GM12875 (cell line): ENCODE measurements around the gene NEDD1.

Source experiments
- H3K4me3 ChIP-seq: one replicate; pipeline ENCODE4 v1.5.1; 2011; ENCODE audit warnings: low read depth, low read length, control low read depth
- TF ChIP-seq, protein P1 (sequence below): IDR thresholded peaks from 2 replicates; pipeline ENCODE4 v1.5.1; 2011; ENCODE audit warnings: low read depth, mild to moderate bottlenecking, control low read depth, inconsistent platforms, low read length, moderate library complexity, borderline replicate concordance; ENCODE audit not compliant: insufficient read depth

NEDD1 gene, protein sequence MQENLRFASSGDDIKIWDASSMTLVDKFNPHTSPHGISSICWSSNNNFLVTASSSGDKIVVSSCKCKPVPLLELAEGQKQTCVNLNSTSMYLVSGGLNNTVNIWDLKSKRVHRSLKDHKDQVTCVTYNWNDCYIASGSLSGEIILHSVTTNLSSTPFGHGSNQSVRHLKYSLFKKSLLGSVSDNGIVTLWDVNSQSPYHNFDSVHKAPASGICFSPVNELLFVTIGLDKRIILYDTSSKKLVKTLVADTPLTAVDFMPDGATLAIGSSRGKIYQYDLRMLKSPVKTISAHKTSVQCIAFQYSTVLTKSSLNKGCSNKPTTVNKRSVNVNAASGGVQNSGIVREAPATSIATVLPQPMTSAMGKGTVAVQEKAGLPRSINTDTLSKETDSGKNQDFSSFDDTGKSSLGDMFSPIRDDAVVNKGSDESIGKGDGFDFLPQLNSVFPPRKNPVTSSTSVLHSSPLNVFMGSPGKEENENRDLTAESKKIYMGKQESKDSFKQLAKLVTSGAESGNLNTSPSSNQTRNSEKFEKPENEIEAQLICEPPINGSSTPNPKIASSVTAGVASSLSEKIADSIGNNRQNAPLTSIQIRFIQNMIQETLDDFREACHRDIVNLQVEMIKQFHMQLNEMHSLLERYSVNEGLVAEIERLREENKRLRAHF

GRCh38 chr12:96906849-96907670 lies at the start of gene NEDD1:
TSS of gene NEDD1 (plus strand) at chr12:96907257. CDS start at chr12:96909760, 2,503 bp downstream.
- H3K4me3 ChIP-seq = peak within 1 kb of the TSS; percentile 94
- TF ChIP-seq, protein P1, sequence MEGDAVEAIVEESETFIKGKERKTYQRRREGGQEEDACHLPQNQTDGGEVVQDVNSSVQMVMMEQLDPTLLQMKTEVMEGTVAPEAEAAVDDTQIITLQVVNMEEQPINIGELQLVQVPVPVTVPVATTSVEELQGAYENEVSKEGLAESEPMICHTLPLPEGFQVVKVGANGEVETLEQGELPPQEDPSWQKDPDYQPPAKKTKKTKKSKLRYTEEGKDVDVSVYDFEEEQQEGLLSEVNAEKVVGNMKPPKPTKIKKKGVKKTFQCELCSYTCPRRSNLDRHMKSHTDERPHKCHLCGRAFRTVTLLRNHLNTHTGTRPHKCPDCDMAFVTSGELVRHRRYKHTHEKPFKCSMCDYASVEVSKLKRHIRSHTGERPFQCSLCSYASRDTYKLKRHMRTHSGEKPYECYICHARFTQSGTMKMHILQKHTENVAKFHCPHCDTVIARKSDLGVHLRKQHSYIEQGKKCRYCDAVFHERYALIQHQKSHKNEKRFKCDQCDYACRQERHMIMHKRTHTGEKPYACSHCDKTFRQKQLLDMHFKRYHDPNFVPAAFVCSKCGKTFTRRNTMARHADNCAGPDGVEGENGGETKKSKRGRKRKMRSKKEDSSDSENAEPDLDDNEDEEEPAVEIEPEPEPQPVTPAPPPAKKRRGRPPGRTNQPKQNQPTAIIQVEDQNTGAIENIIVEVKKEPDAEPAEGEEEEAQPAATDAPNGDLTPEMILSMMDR = no peak

DNA sequence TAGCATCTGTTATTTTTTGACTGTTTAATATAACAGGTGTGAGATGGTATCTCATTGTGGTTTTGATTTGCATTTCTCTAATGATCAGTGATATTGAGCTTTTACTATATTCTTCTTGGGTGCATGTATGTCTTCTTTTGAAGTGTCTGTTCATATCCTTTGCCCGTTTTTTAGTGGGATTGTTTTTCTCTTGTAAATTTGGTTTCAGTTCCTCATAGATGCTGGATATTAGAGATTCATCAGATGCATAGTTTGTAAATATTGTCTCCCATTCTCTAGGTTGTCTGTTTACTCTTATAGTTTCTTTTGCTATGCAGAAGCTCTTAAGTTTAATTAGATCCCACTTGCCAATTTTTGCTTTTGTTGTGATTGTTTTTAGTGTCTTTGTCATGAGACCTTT lies 48.9 kb upstream of the NEDD1 start:
- TF ChIP-seq, protein P1 = no peak
- H3K4me3 ChIP-seq = no peak overlapping the region

DNA sequence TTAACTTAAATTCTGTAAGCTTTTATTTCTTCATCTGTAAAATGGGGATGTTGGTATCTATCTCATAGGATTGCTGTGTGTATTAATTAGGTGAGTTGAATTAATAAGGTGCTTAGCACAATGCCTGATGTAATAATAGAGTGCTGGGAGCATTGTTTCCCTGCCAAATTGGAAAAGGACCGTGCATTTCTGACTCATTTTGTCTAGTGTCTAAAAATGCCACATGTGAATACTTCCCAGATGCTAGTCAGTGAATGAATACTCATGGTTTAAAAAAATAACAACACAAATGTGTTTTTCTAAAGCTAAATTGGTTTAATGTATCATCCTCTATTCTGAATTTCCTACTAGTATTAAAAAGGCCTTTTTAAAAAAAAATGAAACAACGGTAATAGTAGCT lies 45.4 kb upstream of the NEDD1 start:
- TF ChIP-seq, protein P1 = no peak
- H3K4me3 ChIP-seq = no peak overlapping the region

DNA sequence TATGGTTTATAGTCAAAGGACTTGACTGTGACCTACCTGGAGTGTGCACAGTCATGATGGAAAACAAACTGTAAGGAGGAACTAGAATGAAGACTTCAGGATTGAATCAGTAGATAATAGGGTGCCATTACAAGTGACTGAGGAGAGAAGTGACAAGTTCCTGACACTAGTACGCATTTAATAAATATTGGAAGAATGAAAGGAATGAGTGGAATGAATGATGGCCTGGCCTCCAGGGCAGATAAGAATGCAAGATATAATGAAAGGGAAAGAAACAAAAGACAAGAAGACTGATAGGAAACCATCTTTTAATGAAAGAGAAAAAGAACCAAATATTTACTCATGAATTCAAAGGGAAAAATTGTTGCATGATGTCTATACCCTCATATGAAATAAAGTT lies 44.7 kb upstream of the NEDD1 start:
- TF ChIP-seq, protein P1 = no peak
- no peak overlapping the region for H3K4me3 ChIP-seq

DNA sequence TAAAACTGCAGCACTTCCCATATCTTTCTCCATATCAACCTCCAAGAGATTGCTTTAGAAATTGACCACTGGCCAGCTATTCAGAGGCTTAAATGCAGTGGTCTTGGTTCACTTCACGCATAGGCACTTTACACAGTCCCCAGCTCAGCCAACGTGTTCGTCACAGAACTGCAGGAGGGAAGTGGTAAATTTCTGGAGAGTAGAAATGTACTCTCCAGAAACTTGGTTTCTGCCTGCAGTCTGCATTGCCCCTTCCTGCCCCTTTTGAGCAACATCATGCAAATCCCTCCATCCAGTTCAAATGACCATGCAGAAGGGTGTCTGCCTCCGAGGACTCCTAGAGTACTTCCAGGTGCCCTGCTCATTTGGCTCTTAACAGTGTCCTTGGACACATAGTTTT lies 42.7 kb upstream of the NEDD1 start:
- TF ChIP-seq, protein P1 = no peak
- H3K4me3 ChIP-seq = no peak overlapping the region

GRCh38 chr12:96866801-96867590 lies 40.1 kb upstream of the NEDD1 start:
- no peak overlapping the region for H3K4me3 ChIP-seq
- TF ChIP-seq, protein P1 = no peak
